ENCODE measurements around the gene MEIOSIN. TPM values are rescaled to one million over a fixed set of nuclear protein-coding genes. Genes with fewer than 3 reads are reported as not detected.

MEIOSIN gene
- total RNA-seq, 4 donors from 2014 or later = not detected

DNA sequence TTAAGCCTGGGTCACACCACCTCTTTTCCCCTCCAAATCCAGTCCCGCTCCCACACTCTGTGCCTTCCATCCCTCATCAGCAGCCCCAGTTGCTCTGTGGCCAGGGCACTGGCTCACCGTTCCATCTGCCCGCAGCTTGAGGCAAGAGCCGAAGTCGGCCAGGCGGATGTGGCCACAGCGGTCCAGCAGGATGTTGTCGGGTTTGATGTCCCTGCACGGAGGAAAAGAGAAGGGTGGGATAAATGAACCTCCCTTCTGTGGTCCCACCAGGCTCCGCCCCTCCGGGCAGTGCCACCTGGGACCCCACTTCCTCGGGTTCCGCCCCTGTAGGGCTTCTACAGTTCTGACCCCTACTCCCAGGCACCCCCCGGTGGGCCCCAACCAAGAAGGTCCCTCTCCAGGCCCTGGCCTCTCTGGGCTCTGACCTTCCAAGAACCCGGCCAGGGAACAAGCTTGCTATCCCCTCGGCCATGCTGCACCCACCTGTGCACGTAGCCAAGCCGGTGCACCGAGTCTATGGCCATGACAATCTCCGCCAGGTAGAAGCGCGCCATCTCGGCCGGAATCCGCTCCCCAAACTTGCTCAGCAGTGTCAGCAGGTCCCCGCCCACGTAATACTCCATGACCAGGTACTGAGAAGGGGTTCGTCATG is 44.9 kb downstream of the MEIOSIN start:
- Histone ChIP-seq H3K27me3 (no peaks in the 10 kb centered on the region), H3K36me3 (peaks cover 0 to 15% (median 0%) of the 10 kb centered on the region in 3 donors), H3K4me1 (peaks cover 0 to 35% (median 15%) of the 10 kb centered on the region in 4 donors), H3K9me3 (no peaks in the 10 kb centered on the region), H3K27ac (no peak overlapping the region), H3K4me3 (no peak overlapping the region)
- TF ChIP-seq, protein P1, sequence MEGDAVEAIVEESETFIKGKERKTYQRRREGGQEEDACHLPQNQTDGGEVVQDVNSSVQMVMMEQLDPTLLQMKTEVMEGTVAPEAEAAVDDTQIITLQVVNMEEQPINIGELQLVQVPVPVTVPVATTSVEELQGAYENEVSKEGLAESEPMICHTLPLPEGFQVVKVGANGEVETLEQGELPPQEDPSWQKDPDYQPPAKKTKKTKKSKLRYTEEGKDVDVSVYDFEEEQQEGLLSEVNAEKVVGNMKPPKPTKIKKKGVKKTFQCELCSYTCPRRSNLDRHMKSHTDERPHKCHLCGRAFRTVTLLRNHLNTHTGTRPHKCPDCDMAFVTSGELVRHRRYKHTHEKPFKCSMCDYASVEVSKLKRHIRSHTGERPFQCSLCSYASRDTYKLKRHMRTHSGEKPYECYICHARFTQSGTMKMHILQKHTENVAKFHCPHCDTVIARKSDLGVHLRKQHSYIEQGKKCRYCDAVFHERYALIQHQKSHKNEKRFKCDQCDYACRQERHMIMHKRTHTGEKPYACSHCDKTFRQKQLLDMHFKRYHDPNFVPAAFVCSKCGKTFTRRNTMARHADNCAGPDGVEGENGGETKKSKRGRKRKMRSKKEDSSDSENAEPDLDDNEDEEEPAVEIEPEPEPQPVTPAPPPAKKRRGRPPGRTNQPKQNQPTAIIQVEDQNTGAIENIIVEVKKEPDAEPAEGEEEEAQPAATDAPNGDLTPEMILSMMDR (IDR thresholded peaks at IDR 0.05) = no peak
- TF ChIP-seq POLR2A (IDR thresholded peaks at IDR 0.05) = no peak
- DNase-seq = no peak

DNA sequence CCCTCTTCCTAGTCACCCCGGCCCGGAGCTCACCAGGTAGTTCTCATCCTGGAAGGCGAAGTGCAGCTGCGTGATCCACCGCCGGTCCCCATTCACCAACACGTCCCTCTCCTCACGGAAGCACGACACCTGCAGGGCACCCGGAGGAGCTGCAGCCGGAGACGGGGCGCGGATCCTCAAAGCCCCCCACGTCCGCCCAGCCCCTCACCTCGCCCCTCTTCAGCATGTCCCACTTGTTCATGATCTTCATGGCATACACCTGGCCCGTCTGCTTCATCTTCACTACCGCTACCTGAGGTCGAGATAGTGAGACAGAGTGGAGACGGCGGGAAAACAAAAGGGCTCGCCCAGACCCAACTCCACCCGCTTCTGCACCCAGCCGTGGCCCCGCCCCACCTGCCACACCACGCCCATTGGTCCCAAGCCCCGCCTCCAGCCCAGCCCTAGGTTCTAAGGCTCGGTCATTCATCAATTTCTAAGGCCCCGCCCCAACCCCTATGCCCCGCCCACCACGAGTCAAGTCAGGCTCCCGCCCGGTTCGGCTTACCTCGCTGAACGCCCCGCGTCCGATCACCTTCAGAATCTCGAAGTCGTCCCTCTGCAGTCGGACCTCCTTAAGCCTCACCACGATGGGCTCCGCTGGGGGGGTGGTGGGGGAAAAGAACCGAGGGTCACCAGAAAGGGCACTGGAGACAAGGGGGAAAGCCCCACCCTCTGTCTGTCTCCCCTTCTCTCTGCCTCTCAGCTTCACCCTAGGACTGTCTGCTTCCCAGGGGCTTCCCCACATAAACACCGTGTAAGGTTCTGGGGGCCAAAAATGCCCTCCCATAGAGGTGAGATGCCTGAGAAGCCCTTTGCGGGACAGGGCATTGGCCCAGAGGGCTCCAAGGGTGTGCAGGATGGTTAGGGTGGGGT is 46.2 kb downstream of the MEIOSIN start:
- TF ChIP-seq, protein P1 (IDR thresholded peaks at IDR 0.05) = peak in 5 of 6 experiments; percentile 43 to 82 (median 79)
- TF ChIP-seq POLR2A (IDR thresholded peaks at IDR 0.05) = no peak
- H3K4me1 ChIP-seq = peaks cover 0 to 45% (median 15%) of the 10 kb centered on the region in 4 donors
- DNase-seq = peak; percentile 84 to 98 (median 95)
- peak overlapping the region in 2 of 4 donors; percentile 57 to 88 for H3K27ac ChIP-seq
- peaks cover 0 to 15% (median 0%) of the 10 kb centered on the region in 3 donors for H3K36me3 ChIP-seq
- H3K4me3 ChIP-seq = peak overlapping the region; percentile 1 to 59 (median 38)
- no peaks in the 10 kb centered on the region for H3K9me3 ChIP-seq
- H3K27me3 ChIP-seq = no peaks in the 10 kb centered on the region

DNA sequence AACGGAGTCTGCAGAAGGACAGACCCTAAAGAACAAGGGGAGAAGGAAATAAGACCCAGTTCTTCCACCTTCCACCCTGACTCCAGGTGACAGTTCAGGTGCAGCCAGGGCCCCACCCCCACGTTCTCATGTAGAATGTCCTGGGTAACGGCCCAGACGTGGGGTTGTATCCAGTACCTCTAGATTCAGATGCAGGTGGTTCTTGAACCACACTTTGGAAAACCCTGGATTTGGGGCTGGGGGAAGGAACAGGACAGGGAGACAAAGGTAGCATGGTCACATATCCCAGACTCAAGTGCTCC is 46.9 kb downstream of the MEIOSIN start:
- peak in 1 of 3 donors; percentile 45 for DNase-seq

DNA sequence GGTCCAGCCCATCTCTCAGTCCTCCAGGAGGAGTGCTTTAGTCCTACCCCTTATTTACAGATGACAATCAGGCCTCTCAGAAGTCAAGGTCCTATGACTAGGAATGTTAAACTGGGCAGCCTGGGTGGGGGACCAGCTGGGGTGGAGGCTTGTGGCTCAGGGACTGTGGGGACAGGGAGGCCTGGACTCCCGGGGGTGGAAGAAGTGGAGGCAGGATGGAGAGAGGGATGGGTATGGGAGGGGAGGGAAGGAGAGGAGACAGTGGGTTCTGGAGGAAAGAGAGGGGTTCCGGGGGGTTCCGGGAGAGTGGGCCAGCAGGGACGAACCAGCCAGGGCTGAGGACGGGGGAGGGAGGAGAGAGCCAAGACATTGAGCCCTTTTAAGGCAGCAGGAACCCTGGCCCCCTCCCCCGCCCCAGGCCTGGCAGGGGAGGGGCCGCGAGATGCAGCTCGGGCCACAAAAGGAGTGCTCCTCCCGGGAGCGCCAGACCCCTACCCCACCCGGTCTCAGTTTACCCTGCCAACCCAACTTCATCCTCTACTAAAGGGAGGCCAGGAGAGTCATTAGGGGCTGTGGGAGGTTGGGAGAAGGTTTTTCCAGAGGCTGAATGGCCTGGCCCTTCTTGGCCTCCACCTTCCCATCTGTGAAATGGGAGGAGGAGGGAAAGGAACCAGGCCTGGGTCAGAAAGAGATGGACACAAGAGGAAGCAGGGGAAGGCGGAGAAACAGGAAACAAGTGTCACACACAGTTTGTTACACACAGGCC is 47.4 kb downstream of the MEIOSIN start:
- H3K9me3 ChIP-seq = no peaks in the 10 kb centered on the region
- TF ChIP-seq, protein P1 (IDR thresholded peaks at IDR 0.05) = no peak
- TF ChIP-seq POLR2A (IDR thresholded peaks at IDR 0.05) = no peak
- peak overlapping the region in 2 of 4 donors; percentile 5 to 59 for H3K4me3 ChIP-seq
- peak in 1 of 3 donors; percentile 47 for DNase-seq
- no peaks in the 10 kb centered on the region for H3K27me3 ChIP-seq
- peaks cover 0 to 45% (median 15%) of the 10 kb centered on the region in 4 donors for H3K4me1 ChIP-seq
- peaks cover 0 to 23% (median 0%) of the 10 kb centered on the region in 3 donors for H3K36me3 ChIP-seq
- H3K27ac ChIP-seq = peak overlapping the region in 2 of 4 donors; percentile 76 to 88

More for the DNA sequence above, 46.9 kb downstream of the MEIOSIN start:
- Histone ChIP-seq H3K4me3 (peak overlapping the region in 2 of 4 donors; percentile 31 to 59), H3K4me1 (peaks cover 0 to 45% (median 15%) of the 10 kb centered on the region in 4 donors), H3K27ac (peak overlapping the region in 1 of 4 donors; percentile 88), H3K27me3 (no peaks in the 10 kb centered on the region), H3K36me3 (peaks cover 0 to 17% (median 0%) of the 10 kb centered on the region in 3 donors), H3K9me3 (no peaks in the 10 kb centered on the region)
- TF ChIP-seq, protein P1 (IDR thresholded peaks at IDR 0.05) = no peak
- no peak for TF ChIP-seq POLR2A (IDR thresholded peaks at IDR 0.05)

All from Peyer's patch (tissue), 4 donors.